Measurements from ENCODE around the gene EVL.
A peak's percentile ranks its signal among the peaks of the same experiment; 100 is the strongest.

GRCh38 chr14:100142073-100143040, 77.1 kb downstream of the EVL start:
- TF ChIP-seq CTCF (IDR thresholded peaks at IDR 0.05; ENCODE audit: extremely low read depth in 1 of 2, insufficient read depth in 1 of 2, low read depth in 1 of 2, low read length in 2 of 2): peak in 1 of 2 donors; percentile 13
- peak; percentile 32 for TF ChIP-seq POLR2AphosphoS5 (IDR thresholded peaks at IDR 0.05; ENCODE audit: insufficient read depth, low read depth, low read length)
- TF ChIP-seq MYC (IDR thresholded peaks at IDR 0.05; ENCODE audit: low read depth, low read length): no peak

Measured in endothelial cell of umbilical vein (primary cell).